GM12878 (cell line): Measurements from ENCODE around the gene CDKN2B-AS1. TPM values are rescaled to one million over a fixed set of nuclear protein-coding genes. Genes with fewer than 3 reads are reported as not detected.

ENCODE experiments used
- ATAC-seq: fragments of 200-7000 bp; cut with Tn5 transposase; 3 replicates; pipeline ENCODE4 v1.9.1; 2020; ENCODE audit warnings: mild to moderate bottlenecking, moderate library complexity
- BruUV-seq: library from RNA; stranded (reverse); fragments of 400-500 nt; replicated peaks from 2 replicates; lab custom pipeline; 2021; lab: Mats Ljungman, UMichigan
- CTCF ChIA-PET: fragments of 300-600 bp; sonication (Branson Sonifier 250); formaldehyde crosslinking; extraction: SDS; loops from one replicate; lab custom pipeline; 2021; ENCODE audit warnings: inconsistent platforms; lab: Yijun Ruan, JAX
- POLR2A ChIA-PET: fragments of 350-600 bp; formaldehyde crosslinking; extraction: SDS; loops from one replicate; lab custom pipeline; 2021; ENCODE audit warnings: inconsistent platforms; lab: Charles Lee
- RAD21 ChIA-PET: fragments of 300-600 bp; sonication (Branson Sonifier 250); formaldehyde crosslinking; loops from one replicate; lab custom pipeline; 2023; ENCODE audit warnings: antibody characterized with exemption; ENCODE audit not compliant: unreplicated experiment; lab: Charles Lee
- SMC1A ChIA-PET: fragments of 300-600 bp; sonication (Branson Sonifier 250); formaldehyde crosslinking; loops from one replicate; lab custom pipeline; 2023; ENCODE audit not compliant: unreplicated experiment, uncharacterized antibody; lab: Charles Lee
- DNase-seq: peaks from one replicate; pipeline ENCODE4 v3.0.0-alpha.2; 2011; ENCODE audit warnings: low read depth, low spot score
- FAIRE-seq: peaks from 3 replicates; lab custom pipeline; 2011; peaks lifted over from hg19 to GRCh38; lab: Jason Lieb, UNC
- H2AFZ ChIP-seq: 2 replicates; pipeline ENCODE4 v1.6.0; 2011; ENCODE audit warnings: low read depth, low read length, control low read depth; ENCODE audit not compliant: control insufficient read depth
- H3K27ac ChIP-seq: 2 replicates; pipeline ENCODE4 v1.5.1; 2011; ENCODE audit warnings: control low read depth; ENCODE audit not compliant: control insufficient read depth, insufficient read depth
- H3K27me3 ChIP-seq, 2 experiments: replicated peaks in 1 of 2; 2 replicates each; pipeline versions ENCODE4 v1.6.0 to v1.6.1; 2011; ENCODE audit warnings: low read length in 1 of 2; ENCODE audit not compliant: control insufficient read depth in 2 of 2, insufficient read depth in 2 of 2
- H3K36me3 ChIP-seq, 2 experiments: 2 replicates each; pipeline ENCODE4 v1.5.1; 2011; ENCODE audit warnings: low read length in 1 of 2; ENCODE audit not compliant: control insufficient read depth in 2 of 2, insufficient read depth in 2 of 2
- H3K4me1 ChIP-seq: 2 replicates; pipeline ENCODE4 v1.6.1; 2011; ENCODE audit warnings: mild to moderate bottlenecking, low read length, moderate library complexity, mixed read lengths; ENCODE audit not compliant: control insufficient read depth, insufficient read depth
- H3K4me2 ChIP-seq: 2 replicates; pipeline ENCODE4 v1.6.0; 2011; ENCODE audit warnings: control low read depth; ENCODE audit not compliant: control insufficient read depth, insufficient read depth
- H3K4me3 ChIP-seq: fragments of 200-600 bp; sonication (generic); 2 replicates; pipeline ENCODE4 v1.5.1; 2016
- H3K79me2 ChIP-seq: 2 replicates; pipeline ENCODE4 v1.6.0; 2011; ENCODE audit warnings: low read length; ENCODE audit not compliant: control insufficient read depth, insufficient read depth
- H3K9ac ChIP-seq: 2 replicates; pipeline ENCODE4 v1.8.0; 2011; ENCODE audit warnings: low read length, control low read depth, mixed read lengths; ENCODE audit not compliant: control insufficient read depth, insufficient read depth
- H3K9me3 ChIP-seq: replicated peaks from 3 replicates; pipeline ENCODE4 v1.5.1; 2011; ENCODE audit warnings: mild to moderate bottlenecking, low read length; ENCODE audit not compliant: control insufficient read depth, insufficient read depth
- H4K20me1 ChIP-seq: 2 replicates; pipeline ENCODE4 v1.6.0; 2011; ENCODE audit not compliant: control insufficient read depth, insufficient read depth
- BCLAF1 ChIP-seq: fragments of 450-650 bp; IDR thresholded peaks from 2 replicates; pipeline ENCODE4 v1.6.1; 2017; ENCODE audit warnings: antibody characterized with exemption, mild to moderate bottlenecking, moderate library complexity
- CBX3 ChIP-seq: fragments of 200-600 bp; sonication (generic); IDR thresholded peaks from 2 replicates; pipeline ENCODE4 v1.6.1; 2016; ENCODE audit warnings: low read depth, borderline replicate concordance
- CHD4 ChIP-seq: fragments of 200-600 bp; sonication (generic); IDR thresholded peaks from 2 replicates; pipeline ENCODE4 v1.6.1; 2016; ENCODE audit warnings: mild to moderate bottlenecking
- MEF2A ChIP-seq: IDR thresholded peaks from 2 replicates; pipeline ENCODE4 v1.6.1; 2011; ENCODE audit warnings: low read depth, mild to moderate bottlenecking, low read length, moderate library complexity; ENCODE audit not compliant: insufficient read depth
- MTA2 ChIP-seq: fragments of 450-650 bp; IDR thresholded peaks from 2 replicates; pipeline ENCODE4 v1.6.1; 2016; ENCODE audit warnings: low read depth, mild to moderate bottlenecking, moderate library complexity
- RFX5 ChIP-seq: IDR thresholded peaks from 2 replicates; pipeline ENCODE4 v1.6.1; 2011; ENCODE audit warnings: low read depth, low read length, improper control_type of control experiment
- SPI1 ChIP-seq: IDR thresholded peaks from 2 replicates; pipeline ENCODE4 v1.6.1; 2011; ENCODE audit warnings: low read depth, mild to moderate bottlenecking, low read length, moderate library complexity, borderline replicate concordance; ENCODE audit not compliant: insufficient read depth
- ZBTB11 ChIP-seq: fragments of 450-650 bp; formaldehyde crosslinking; IDR thresholded peaks from 2 replicates; pipeline ENCODE4 v1.5.0; 2022; ENCODE audit warnings: mild to moderate bottlenecking, missing genetic modification characterization
- ZBTB40 ChIP-seq: fragments of 450-650 bp; IDR thresholded peaks from 2 replicates; pipeline ENCODE4 v1.6.1; 2016; ENCODE audit warnings: mild to moderate bottlenecking, moderate library complexity, borderline replicate concordance
- ZNF622 ChIP-seq: fragments of 450-650 bp; IDR thresholded peaks from 2 replicates; pipeline ENCODE4 v1.6.1; 2017; ENCODE audit warnings: mild to moderate bottlenecking, inconsistent platforms
- ZZZ3 ChIP-seq: IDR thresholded peaks from 2 replicates; pipeline ENCODE4 v1.6.1; 2011; ENCODE audit warnings: low read depth; ENCODE audit not compliant: control insufficient read depth, insufficient read length
- in situ Hi-C: fragments of 300-500 bp; cut with MboI; formaldehyde crosslinking; loops from 9 replicates; pipeline ENCODE4 v1.14.3; 2018; ENCODE audit warnings: mixed read lengths
- intact Hi-C: fragments of 100-400 bp; cut with micrococcal nuclease; formaldehyde crosslinking; loops from one replicate; pipeline ENCODE4 v1.14.2; 2022; ENCODE audit not compliant: unreplicated experiment
- polyA plus RNA-seq, 11 experiments: library from polyadenylated mRNA; depleted of rRNA in 4 of 11; unstranded in 6 of 11; stranded (reverse) in 5 of 11; fragments of >200 nt; fragmentation: Nextera tagmentation in 4 of 11; fragmentation: Illumina TruSeq in 1 of 11; extraction: Ambion mirVana in 4 of 11; extraction: Trizol in 1 of 11; gene quantifications; 1 replicate in 1 of 11; 2 replicates in 10 of 11; pipeline versions ENCODE4 v1.2.1 to v1.2.3, GENCODE V29; 2011 to 2016; ENCODE audit warnings: inconsistent platforms in 2 of 11, missing spikeins in 2 of 11, low read depth in 1 of 11
- total RNA-seq, 4 experiments: library from RNA; depleted of rRNA in 3 of 4; stranded (reverse); fragments of >200 nt in 3 of 4; fragmentation: Illumina TruSeq in 1 of 4; extraction: Trizol in 1 of 4; gene quantifications; 2 replicates each; pipeline versions ENCODE4 v1.2.1 to v1.2.3, GENCODE V29; 2013 to 2021
- TF ChIP-seq, protein P1 (sequence below): fragments of 450-650 bp; IDR thresholded peaks from 2 replicates; pipeline ENCODE4 v1.6.1; 2017; ENCODE audit warnings: borderline replicate concordance

The CDKN2B-AS1 gene
- total and polyA plus RNA-seq, 10 of the 15 experiments (the other 5 are each of a cell fraction or from before 2014, with no cell fraction given), result 0.22 to 2.2 (median 1.0) TPM; not detected in 1

DNA sequence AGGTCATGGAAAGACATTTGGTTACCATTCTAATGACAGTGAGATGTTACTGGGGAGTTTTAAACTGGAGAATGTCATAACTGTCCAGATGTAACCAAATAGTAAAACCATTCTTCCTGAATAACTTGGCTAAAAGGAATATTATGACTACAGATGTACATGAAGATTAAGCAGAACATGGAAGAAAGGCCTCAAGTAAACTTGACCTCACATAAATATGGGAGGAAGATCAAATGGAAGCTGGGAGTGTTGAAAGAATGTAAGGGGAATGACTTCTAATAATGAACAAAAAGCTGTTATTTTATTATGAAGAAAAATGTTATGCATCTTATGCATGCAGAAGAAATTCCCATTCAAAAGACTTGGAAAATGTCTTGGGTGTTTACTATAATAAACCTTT is 122.2 kb downstream of the CDKN2B-AS1 start:
- Histone ChIP-seq H3K36me3 (no peaks in the 10 kb centered on the region), H3K4me2 (no peak overlapping the region), H3K27me3 (peaks cover 0 to 12% of the 10 kb centered on the region in 2 experiments; a peak in 2 of 4 replicates), H3K4me1 (no peaks in the 10 kb centered on the region), H4K20me1 (no peaks in the 10 kb centered on the region), H2AFZ (no peak overlapping the region), H3K9ac (no peak overlapping the region), H3K27ac (no peak overlapping the region), H3K9me3 (no peaks in the 10 kb centered on the region), H3K4me3 (no peak overlapping the region), H3K79me2 (no peaks in the 10 kb centered on the region)
- TF ChIP-seq, protein P1, sequence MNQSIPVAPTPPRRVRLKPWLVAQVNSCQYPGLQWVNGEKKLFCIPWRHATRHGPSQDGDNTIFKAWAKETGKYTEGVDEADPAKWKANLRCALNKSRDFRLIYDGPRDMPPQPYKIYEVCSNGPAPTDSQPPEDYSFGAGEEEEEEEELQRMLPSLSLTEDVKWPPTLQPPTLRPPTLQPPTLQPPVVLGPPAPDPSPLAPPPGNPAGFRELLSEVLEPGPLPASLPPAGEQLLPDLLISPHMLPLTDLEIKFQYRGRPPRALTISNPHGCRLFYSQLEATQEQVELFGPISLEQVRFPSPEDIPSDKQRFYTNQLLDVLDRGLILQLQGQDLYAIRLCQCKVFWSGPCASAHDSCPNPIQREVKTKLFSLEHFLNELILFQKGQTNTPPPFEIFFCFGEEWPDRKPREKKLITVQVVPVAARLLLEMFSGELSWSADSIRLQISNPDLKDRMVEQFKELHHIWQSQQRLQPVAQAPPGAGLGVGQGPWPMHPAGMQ, result no peak
- TF ChIP-seq ZBTB11 (no peak), RFX5 (no peak), CBX3 (no peak), ZBTB40 (no peak), MTA2 (no peak), CHD4 (no peak), SPI1 (no peak), ZNF622 (no peak), ZZZ3 (no peak), MEF2A (no peak), BCLAF1 (no peak)
- CTCF ChIA-PET, result interaction anchor here (1.8 to 5.3 kb wide), 3 partner anchors 12 to 303 kb away, joined by 7 to 33 read pairs (median 25); partner anchors contain the start of gene CDKN2B
- RAD21 ChIA-PET, result interaction anchor here (1.1 to 1.3 kb wide), 3 partner anchors 108 to 305 kb away, joined by 3 to 4 read pairs (median 4); partner anchors contain the start of gene CDKN2B
- POLR2A ChIA-PET, result no interaction called here
- FAIRE-seq, result no peak
- no TSS peak for BruUV-seq
- intact Hi-C loops (no loop called here), in situ Hi-C loops (loop anchor here (10.0 kb wide), 1 partner anchor 302 kb away; no protein-coding TSS in a partner anchor)
- DNase-seq, result no peak
- ATAC-seq, result no peak
- SMC1A ChIA-PET, result interaction anchor here (1.0 to 1.3 kb wide), 2 partner anchors 223 to 284 kb away, joined by 3 to 4 read pairs; no protein-coding TSS in a partner anchor
